Endothelial cell of umbilical vein (primary cell): ENCODE results near the gene TANGO6. TPM values are rescaled to one million over a fixed set of nuclear protein-coding genes. Genes with fewer than 3 reads are reported as not detected.

Experiments
- BruUV-seq: library from RNA; stranded (reverse); fragments of 400-500 nt; replicated peaks from 2 replicates; lab custom pipeline; 2021; lab: Mats Ljungman, UMichigan
- CTCF ChIA-PET: fragments of 300-600, 350-600 bp; sonication (Branson Sonifier 250); formaldehyde crosslinking; loops from one replicate; lab custom pipeline; 2021; ENCODE audit warnings: antibody characterized with exemption, inconsistent platforms; lab: Charles Lee
- POLR2A ChIA-PET: fragments of 300-600, 350-600 bp; sonication (Branson Sonifier 250); formaldehyde crosslinking; loops from one replicate; lab custom pipeline; 2021; ENCODE audit warnings: antibody characterized with exemption, inconsistent platforms; lab: Charles Lee
- DNase-seq: peaks from one replicate; pipeline ENCODE4 v3.0.0-alpha.2; 2011; ENCODE audit warnings: low read depth, low spot score
- FAIRE-seq: peaks from 2 replicates; lab custom pipeline; 2011; peaks lifted over from hg19 to GRCh38; lab: Jason Lieb, UNC
- H2AFZ ChIP-seq: 2 replicates; pipeline ENCODE4 v1.6.0; 2012; ENCODE audit warnings: low read depth, low read length, control low read depth, inconsistent platforms
- H3K27ac ChIP-seq: 2 replicates; pipeline ENCODE4 v1.5.1; 2011; ENCODE audit warnings: low read depth, mild to moderate bottlenecking, control low read depth, low read length, moderate library complexity; ENCODE audit not compliant: insufficient read depth
- H3K27me3 ChIP-seq, 2 experiments: 2 replicates each; pipeline versions ENCODE4 v1.6.0 to v1.6.1; 2011; ENCODE audit warnings: low read length in 2 of 2, mixed read lengths in 1 of 2; ENCODE audit not compliant: control insufficient read depth in 2 of 2, insufficient read depth in 2 of 2
- H3K36me3 ChIP-seq, 2 experiments: 2 replicates in 1 of 2; 3 replicates in 1 of 2; pipeline ENCODE4 v1.5.1; 2011; ENCODE audit warnings: low read length in 2 of 2, mild to moderate bottlenecking in 1 of 2, moderate library complexity in 1 of 2; ENCODE audit not compliant: control insufficient read depth in 2 of 2, insufficient read depth in 2 of 2; ENCODE audit errors: extremely low read depth in 1 of 2
- H3K4me1 ChIP-seq: 3 replicates; pipeline ENCODE4 v1.5.1; 2011; ENCODE audit warnings: mild to moderate bottlenecking, low read length; ENCODE audit not compliant: control insufficient read depth, insufficient read depth; ENCODE audit errors: extremely low read depth
- H3K4me2 ChIP-seq: 2 replicates; pipeline ENCODE4 v1.6.1; 2011; ENCODE audit warnings: low read length, control low read depth, mixed read lengths; ENCODE audit not compliant: insufficient read depth
- H3K4me3 ChIP-seq, 3 experiments: fragments of 200-600 bp in 1 of 3; sonication (generic), shearing (Covaris generic) in 1 of 3; replicated peaks in 1 of 3; 2 replicates each; pipeline ENCODE4 v1.5.1; 2011 to 2016; ENCODE audit warnings: control low read depth in 3 of 3, low read length in 3 of 3, mild to moderate bottlenecking in 2 of 3, inconsistent platforms in 1 of 3, low read depth in 1 of 3, moderate library complexity in 1 of 3; ENCODE audit not compliant: insufficient read depth in 1 of 3
- H3K79me2 ChIP-seq: 2 replicates; pipeline ENCODE4 v1.6.0; 2012; ENCODE audit warnings: low read length, inconsistent platforms; ENCODE audit not compliant: control insufficient read depth, insufficient read depth
- H3K9ac ChIP-seq: replicated peaks from 2 replicates; pipeline ENCODE3; 2011; ENCODE audit warnings: low read length, control low read depth; ENCODE audit not compliant: insufficient read depth; ENCODE audit errors: extremely low read depth
- H3K9me1 ChIP-seq: replicated peaks from 3 replicates; pipeline ENCODE4 v1.6.0; 2011; ENCODE audit warnings: mild to moderate bottlenecking, low read length; ENCODE audit not compliant: control insufficient read depth, insufficient read depth; ENCODE audit errors: extremely low read depth
- H3K9me3 ChIP-seq: replicated peaks from 2 replicates; pipeline ENCODE4 v1.5.1; 2012; ENCODE audit warnings: low read length, inconsistent platforms; ENCODE audit not compliant: control insufficient read depth, insufficient read depth
- H4K20me1 ChIP-seq: replicated peaks from 2 replicates; pipeline ENCODE3; 2011; ENCODE audit warnings: mild to moderate bottlenecking, low read length; ENCODE audit not compliant: control insufficient read depth, insufficient read depth; ENCODE audit errors: extremely low read depth
- CTCF ChIP-seq, 2 donors: IDR thresholded peaks; 1 replicate in 1 of 2; 2 replicates in 1 of 2; pipeline ENCODE4 v1.5.1; 2011; ENCODE audit warnings: low read length in 2 of 2, mild to moderate bottlenecking in 2 of 2, moderate library complexity in 2 of 2, control low read depth in 1 of 2, inconsistent platforms in 1 of 2, low read depth in 1 of 2; ENCODE audit not compliant: insufficient read depth in 1 of 2; ENCODE audit errors: extremely low read depth in 1 of 2
- EZH2 ChIP-seq: IDR thresholded peaks from 2 replicates; pipeline ENCODE4 v1.6.1; 2012; ENCODE audit warnings: borderline replicate concordance, low read depth, mild to moderate bottlenecking, moderate library complexity, low read length, inconsistent platforms; ENCODE audit not compliant: severe bottlenecking
- FOS ChIP-seq: IDR thresholded peaks from 2 replicates; pipeline ENCODE4 v1.6.1; 2011; ENCODE audit warnings: mild to moderate bottlenecking, low read length, moderate library complexity, borderline replicate concordance; ENCODE audit not compliant: insufficient read depth
- GATA2 ChIP-seq: IDR thresholded peaks from 2 replicates; pipeline ENCODE4 v1.7.0; 2011; ENCODE audit warnings: low read depth, mild to moderate bottlenecking, moderate library complexity, mixed read lengths, low read length; ENCODE audit not compliant: insufficient read length, insufficient read depth
- JUN ChIP-seq: IDR thresholded peaks from 2 replicates; pipeline ENCODE4 v1.6.1; 2011; ENCODE audit warnings: borderline replicate concordance, low read depth; ENCODE audit not compliant: insufficient read length, insufficient read depth
- MYC ChIP-seq: IDR thresholded peaks from one replicate; pipeline ENCODE4 v1.6.1; 2011; ENCODE audit warnings: mild to moderate bottlenecking, low read depth, low read length
- POLR2A ChIP-seq: IDR thresholded peaks from 2 replicates; pipeline ENCODE4 v1.6.1; 2012; ENCODE audit warnings: low read depth, mild to moderate bottlenecking, control low read depth, low read length
- POLR2AphosphoS5 ChIP-seq: IDR thresholded peaks from 2 replicates; pipeline ENCODE4 v1.6.1; 2012; ENCODE audit warnings: low read depth, mild to moderate bottlenecking, control low read depth, low read length, moderate library complexity; ENCODE audit not compliant: insufficient read depth
- dilution Hi-C: fragments of 300-500 bp; cut with MboI; formaldehyde crosslinking; loops from one replicate; pipeline ENCODE4 v1.15.0; 2019; ENCODE audit warnings: low sequenced_read_pairs; ENCODE audit not compliant: extremely low pct_ligation_motif_present
- intact Hi-C: fragments of 100-400 bp; cut with micrococcal nuclease; formaldehyde crosslinking; loops from one replicate; pipeline ENCODE4 v1.10.0; 2022
- polyA plus RNA-seq, 4 experiments: library from polyadenylated mRNA; depleted of rRNA in 3 of 4; stranded (reverse) in 3 of 4; unstranded in 1 of 4; fragments of >200 nt; gene quantifications; 2 replicates each; pipeline versions ENCODE4 v1.2.1 to v1.2.3, GENCODE V29; 2011 to 2012; ENCODE audit warnings: missing spikeins in 1 of 4
- total RNA-seq: library from RNA; stranded (reverse); gene quantifications from 2 replicates; pipeline ENCODE4 v1.2.3, GENCODE V29; 2021
- TF ChIP-seq, protein P1 (sequence below): IDR thresholded peaks from 2 replicates; pipeline ENCODE4 v1.6.1; 2011; ENCODE audit not compliant: insufficient read depth, insufficient read length

TANGO6 gene
- total and polyA plus RNA-seq, 2 donors (not counting 3 experiments of a cell fraction or from before 2014, with no cell fraction given): 6.7 to 21.2 TPM

- peaks cover 0 to 4% of the 10 kb centered on the region in 2 experiments for H3K36me3 ChIP-seq
- no TSS peak for BruUV-seq
- no peaks in the 10 kb centered on the region for H3K4me1 ChIP-seq
- ChIA-PET CTCF (interaction anchor here (0.9 to 3.1 kb wide), 6 partner anchors 8 to 381 kb away, joined by 4 to 20 read pairs (median 8); partner anchors contain the start of gene HAS3), POLR2A (no interaction called here)
- no peak overlapping the region for H2AFZ ChIP-seq
- H4K20me1 ChIP-seq: no peaks in the 10 kb centered on the region
- no peaks in the 10 kb centered on the region for H3K9me1 ChIP-seq
- no peak for TF ChIP-seq GATA2
- no peak for TF ChIP-seq POLR2AphosphoS5
- TF ChIP-seq POLR2A: no peak
- TF ChIP-seq JUN: no peak
- TF ChIP-seq CTCF (IDR thresholded peaks at IDR 0.05; ENCODE audit: extremely low read depth in 1 of 2, insufficient read depth in 1 of 2, low read depth in 1 of 2, low read length in 2 of 2): no peak
- no peak for TF ChIP-seq MYC
- TF ChIP-seq, protein P1, sequence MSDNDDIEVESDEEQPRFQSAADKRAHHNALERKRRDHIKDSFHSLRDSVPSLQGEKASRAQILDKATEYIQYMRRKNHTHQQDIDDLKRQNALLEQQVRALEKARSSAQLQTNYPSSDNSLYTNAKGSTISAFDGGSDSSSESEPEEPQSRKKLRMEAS: no peak
- TF ChIP-seq FOS: no peak
- no peak for TF ChIP-seq EZH2
- H3K9me3 ChIP-seq: no peaks in the 10 kb centered on the region
- DNase-seq: no peak
- no peak overlapping the region for H3K9ac ChIP-seq
- no peak for FAIRE-seq
- H3K27ac ChIP-seq: no peak overlapping the region
- H3K4me3 ChIP-seq: no peak overlapping the region
- no peaks in the 10 kb centered on the region for H3K79me2 ChIP-seq
- intact Hi-C loops (no loop called here), dilution Hi-C loops (no loop called here)
- no peak overlapping the region for H3K4me2 ChIP-seq
- H3K27me3 ChIP-seq: no peaks in the 10 kb centered on the region
Observed at GRCh38 chr16:68910051-68910450, 66.7 kb downstream of the TANGO6 start.
